PC-3 (cell line): ENCODE results near the gene MMP15.

ENCODE experiments used
- EZH2 ChIP-seq: fragments of 300-600 bp; sonication (generic); IDR thresholded peaks from one replicate; pipeline ENCODE4 v1.6.1; 2017; ENCODE audit warnings: antibody characterized with exemption, mild to moderate bottlenecking, low read length; ENCODE audit not compliant: unreplicated experiment
- EZH2phosphoT487 ChIP-seq: fragments of 300-600 bp; sonication (generic); IDR thresholded peaks from 2 replicates; pipeline ENCODE4 v1.6.1; 2018; ENCODE audit warnings: mild to moderate bottlenecking, antibody characterized with exemption, low read length, borderline replicate concordance
- TF ChIP-seq, protein P1 (sequence below): fragments of 300-600 bp; sonication (generic); conservative IDR thresholded peaks from 2 replicates; pipeline ENCODE4 v1.5.1; 2017; ENCODE audit warnings: antibody characterized with exemption, low read depth, mild to moderate bottlenecking, low read length

DNA sequence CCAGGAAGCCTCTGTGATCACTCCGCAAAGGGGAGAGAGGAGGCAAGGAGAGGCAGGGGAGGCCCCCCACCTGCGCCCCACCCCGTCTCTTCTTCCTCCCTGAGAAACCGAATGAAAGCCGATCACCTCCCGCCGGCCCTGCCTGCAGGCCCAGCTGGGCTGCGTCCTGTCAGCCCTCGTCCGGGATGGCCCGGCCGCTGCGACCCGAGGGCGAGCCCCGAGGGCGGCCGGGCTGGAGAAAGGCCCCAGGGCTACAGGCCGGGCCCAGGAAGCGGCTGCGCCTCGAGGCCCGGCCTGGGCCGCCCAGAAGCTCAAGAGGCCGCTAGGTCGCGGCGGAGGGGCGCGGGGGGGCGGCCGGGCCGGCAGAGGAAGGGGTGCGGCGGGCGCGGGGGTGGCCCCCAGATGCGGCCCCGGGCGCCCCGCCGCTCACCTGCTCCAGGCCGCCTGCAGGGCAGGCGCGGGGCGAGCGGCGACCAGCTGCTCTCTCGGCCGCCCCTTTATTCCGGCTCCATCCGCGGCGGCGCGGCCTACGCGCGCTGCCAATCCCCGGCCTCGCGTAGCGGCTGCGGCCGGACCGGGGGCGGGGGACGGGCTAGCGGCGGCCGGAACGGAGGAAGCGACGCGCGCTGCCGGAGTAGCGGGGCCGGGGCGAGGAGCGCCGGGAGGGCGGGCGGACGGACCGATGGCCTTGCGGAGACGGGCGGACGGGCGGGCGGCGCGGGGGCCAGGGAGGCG is 25.4 kb upstream of the MMP15 start, which contains the start of gene ZNF319:
- TF ChIP-seq, protein P1, sequence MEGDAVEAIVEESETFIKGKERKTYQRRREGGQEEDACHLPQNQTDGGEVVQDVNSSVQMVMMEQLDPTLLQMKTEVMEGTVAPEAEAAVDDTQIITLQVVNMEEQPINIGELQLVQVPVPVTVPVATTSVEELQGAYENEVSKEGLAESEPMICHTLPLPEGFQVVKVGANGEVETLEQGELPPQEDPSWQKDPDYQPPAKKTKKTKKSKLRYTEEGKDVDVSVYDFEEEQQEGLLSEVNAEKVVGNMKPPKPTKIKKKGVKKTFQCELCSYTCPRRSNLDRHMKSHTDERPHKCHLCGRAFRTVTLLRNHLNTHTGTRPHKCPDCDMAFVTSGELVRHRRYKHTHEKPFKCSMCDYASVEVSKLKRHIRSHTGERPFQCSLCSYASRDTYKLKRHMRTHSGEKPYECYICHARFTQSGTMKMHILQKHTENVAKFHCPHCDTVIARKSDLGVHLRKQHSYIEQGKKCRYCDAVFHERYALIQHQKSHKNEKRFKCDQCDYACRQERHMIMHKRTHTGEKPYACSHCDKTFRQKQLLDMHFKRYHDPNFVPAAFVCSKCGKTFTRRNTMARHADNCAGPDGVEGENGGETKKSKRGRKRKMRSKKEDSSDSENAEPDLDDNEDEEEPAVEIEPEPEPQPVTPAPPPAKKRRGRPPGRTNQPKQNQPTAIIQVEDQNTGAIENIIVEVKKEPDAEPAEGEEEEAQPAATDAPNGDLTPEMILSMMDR, result no peak
- TF ChIP-seq EZH2, result no peak
- no peak for TF ChIP-seq EZH2phosphoT487
